ENCODE data around the gene ATXN1.

ATXN1 gene

GRCh38 chr6:16452348-16452747 lies 308.9 kb downstream of the ATXN1 start:
- H3K27me3 ChIP-seq (ENCODE audit: insufficient read depth, poor library complexity, severe bottlenecking): no peaks in the 10 kb centered on the region
- TF ChIP-seq REST (IDR thresholded peaks at IDR 0.05; ENCODE audit: insufficient replicate concordance, low read depth) (no peak), SPI1 (IDR thresholded peaks at IDR 0.05; ENCODE audit: borderline replicate concordance, low read depth) (no peak), POLR2AphosphoS5 (IDR thresholded peaks at IDR 0.05; ENCODE audit: low read depth) (no peak), GABPA (IDR thresholded peaks at IDR 0.05; ENCODE audit: low read depth) (no peak), CTCF (IDR thresholded peaks at IDR 0.05; ENCODE audit: insufficient read depth, low read length) (no peak)
- no peak overlapping the region for H3K4me3 ChIP-seq (replicated peaks; ENCODE audit: insufficient read depth, low read length)
- H3K27ac ChIP-seq (replicated peaks): no peak overlapping the region
- DNase-seq (ENCODE audit: low read depth in 1 of 2, low spot score in 1 of 2): no peak

GRCh38 chr6:16450821-16451220 lies 310.4 kb downstream of the ATXN1 start:
- H3K27me3 ChIP-seq (ENCODE audit: insufficient read depth, poor library complexity, severe bottlenecking): no peaks in the 10 kb centered on the region
- DNase-seq (ENCODE audit: low read depth in 1 of 2, low spot score in 1 of 2): no peak
- no peak overlapping the region for H3K4me3 ChIP-seq (replicated peaks; ENCODE audit: insufficient read depth, low read length)
- H3K27ac ChIP-seq (replicated peaks): no peak overlapping the region
- TF ChIP-seq SPI1 (IDR thresholded peaks at IDR 0.05; ENCODE audit: borderline replicate concordance, low read depth) (no peak), POLR2AphosphoS5 (IDR thresholded peaks at IDR 0.05; ENCODE audit: low read depth) (no peak), GABPA (IDR thresholded peaks at IDR 0.05; ENCODE audit: low read depth) (no peak), CTCF (IDR thresholded peaks at IDR 0.05; ENCODE audit: insufficient read depth, low read length) (no peak), REST (IDR thresholded peaks at IDR 0.05; ENCODE audit: insufficient replicate concordance, low read depth) (no peak)

- no peak overlapping the region for H3K27ac ChIP-seq (replicated peaks)
- no peak overlapping the region for H3K4me3 ChIP-seq (replicated peaks; ENCODE audit: insufficient read depth, low read length)
- no peak for DNase-seq (ENCODE audit: low read depth in 1 of 2, low spot score in 1 of 2)
- H3K27me3 ChIP-seq (ENCODE audit: insufficient read depth, poor library complexity, severe bottlenecking): no peaks in the 10 kb centered on the region
- TF ChIP-seq GABPA (IDR thresholded peaks at IDR 0.05; ENCODE audit: low read depth) (no peak), POLR2AphosphoS5 (IDR thresholded peaks at IDR 0.05; ENCODE audit: low read depth) (no peak), CTCF (IDR thresholded peaks at IDR 0.05; ENCODE audit: insufficient read depth, low read length) (no peak), REST (IDR thresholded peaks at IDR 0.05; ENCODE audit: insufficient replicate concordance, low read depth) (no peak), SPI1 (IDR thresholded peaks at IDR 0.05; ENCODE audit: borderline replicate concordance, low read depth) (no peak)
Measured at GRCh38 chr6:16450285-16450684, 311.0 kb downstream of the ATXN1 start.

Measured in HL-60 (cell line).